Stimulated activated CD4-positive, alpha-beta T cell treated with anti-CD3 and anti-CD28 coated beads, Interleukin-1b, Interleukin-23, amount 100 ng/mL, for 48 hours (primary cell): ENCODE measurements around the gene AFF1.
"Not testable (repeated sequence)": the region's sequence is repeated elsewhere in the genome, so short reads cannot be mapped to it uniquely, and the experiment has no call there.

Source experiments
- DNase-seq: peaks from one replicate; pipeline ENCODE4 v3.0.0-alpha.2; 2020

The AFF1 gene

GRCh38 chr4:87058356-87059073, 123.7 kb downstream of the AFF1 start:
- peak; percentile 72 for DNase-seq

- no peak for DNase-seq
These were observed 126.1 kb downstream of the AFF1 start for GRCh38 chr4:87060957-87061356.

- DNase-seq: no peak
These were observed 130.2 kb downstream of the AFF1 start for GRCh38 chr4:87065021-87065420.

- DNase-seq: no peak
These were observed 131.8 kb downstream of the AFF1 start for GRCh38 chr4:87066403-87067123.

- no peak for DNase-seq
These were observed 132.5 kb downstream of the AFF1 start for GRCh38 chr4:87067124-87067885.

GRCh38 chr4:87068583-87069021, 133.8 kb downstream of the AFF1 start:
- DNase-seq: no peak

GRCh38 chr4:87069037-87069742, 134.4 kb downstream of the AFF1 start:
- no peak for DNase-seq

- no peak for DNase-seq
These were observed 136.6 kb downstream of the AFF1 start for GRCh38 chr4:87071401-87071800.

GRCh38 chr4:87072545-87072944, 137.7 kb downstream of the AFF1 start:
- not testable (repeated sequence) for DNase-seq

GRCh38 chr4:87073199-87074120, 138.6 kb downstream of the AFF1 start:
- DNase-seq: peak; percentile 79

- peak; percentile 22 for DNase-seq
These were observed 139.3 kb downstream of the AFF1 start for GRCh38 chr4:87074121-87074488.

- DNase-seq: no peak
These were observed 141.1 kb downstream of the AFF1 start for GRCh38 chr4:87075876-87076275.

- no peak for DNase-seq
These were observed 142.0 kb downstream of the AFF1 start for GRCh38 chr4:87076690-87077358.

- DNase-seq: no peak
These were observed 143.2 kb downstream of the AFF1 start for GRCh38 chr4:87077914-87078585.

- DNase-seq: no peak
These were observed 144.2 kb downstream of the AFF1 start for GRCh38 chr4:87078987-87079486.

- no peak for DNase-seq
These were observed 145.2 kb downstream of the AFF1 start for GRCh38 chr4:87079967-87080366.

- no peak for DNase-seq
These were observed 145.7 kb downstream of the AFF1 start for GRCh38 chr4:87080462-87080861.

- no peak for DNase-seq
These were observed 147.0 kb downstream of the AFF1 start for GRCh38 chr4:87081826-87082225.

- DNase-seq: not testable (repeated sequence)
These were observed 150.9 kb downstream of the AFF1 start for GRCh38 chr4:87085732-87086131.

GRCh38 chr4:87086143-87086805, 151.5 kb downstream of the AFF1 start:
- no peak for DNase-seq
